ENCODE results near the gene POU4F2.

DNA sequence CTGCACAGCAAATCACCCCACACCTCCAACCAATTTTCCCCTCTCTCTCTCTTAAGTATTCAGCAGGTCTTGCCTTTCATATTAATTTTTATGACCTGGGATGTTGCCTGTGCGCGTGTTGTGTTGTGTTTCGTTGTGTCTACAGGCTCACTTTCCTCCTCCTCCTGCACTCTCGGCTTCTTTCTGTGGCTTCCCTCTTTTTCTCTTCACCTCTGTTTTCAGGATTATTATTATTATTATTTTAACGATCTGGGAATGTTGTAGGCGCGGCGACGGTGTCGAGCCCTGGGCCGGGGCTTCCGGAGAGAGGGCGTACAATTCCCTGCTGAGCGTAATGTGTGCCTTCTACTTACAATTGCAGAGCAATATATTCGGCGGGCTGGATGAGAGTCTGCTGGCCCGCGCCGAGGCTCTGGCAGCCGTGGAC, 826 bp downstream of the POU4F2 start:
- TF ChIP-seq, protein P1, sequence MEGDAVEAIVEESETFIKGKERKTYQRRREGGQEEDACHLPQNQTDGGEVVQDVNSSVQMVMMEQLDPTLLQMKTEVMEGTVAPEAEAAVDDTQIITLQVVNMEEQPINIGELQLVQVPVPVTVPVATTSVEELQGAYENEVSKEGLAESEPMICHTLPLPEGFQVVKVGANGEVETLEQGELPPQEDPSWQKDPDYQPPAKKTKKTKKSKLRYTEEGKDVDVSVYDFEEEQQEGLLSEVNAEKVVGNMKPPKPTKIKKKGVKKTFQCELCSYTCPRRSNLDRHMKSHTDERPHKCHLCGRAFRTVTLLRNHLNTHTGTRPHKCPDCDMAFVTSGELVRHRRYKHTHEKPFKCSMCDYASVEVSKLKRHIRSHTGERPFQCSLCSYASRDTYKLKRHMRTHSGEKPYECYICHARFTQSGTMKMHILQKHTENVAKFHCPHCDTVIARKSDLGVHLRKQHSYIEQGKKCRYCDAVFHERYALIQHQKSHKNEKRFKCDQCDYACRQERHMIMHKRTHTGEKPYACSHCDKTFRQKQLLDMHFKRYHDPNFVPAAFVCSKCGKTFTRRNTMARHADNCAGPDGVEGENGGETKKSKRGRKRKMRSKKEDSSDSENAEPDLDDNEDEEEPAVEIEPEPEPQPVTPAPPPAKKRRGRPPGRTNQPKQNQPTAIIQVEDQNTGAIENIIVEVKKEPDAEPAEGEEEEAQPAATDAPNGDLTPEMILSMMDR (IDR thresholded peaks at IDR 0.05): no peak
- TF ChIP-seq POLR2A (IDR thresholded peaks at IDR 0.05): no peak
